ENCODE results near the gene CYB5A.

DNA sequence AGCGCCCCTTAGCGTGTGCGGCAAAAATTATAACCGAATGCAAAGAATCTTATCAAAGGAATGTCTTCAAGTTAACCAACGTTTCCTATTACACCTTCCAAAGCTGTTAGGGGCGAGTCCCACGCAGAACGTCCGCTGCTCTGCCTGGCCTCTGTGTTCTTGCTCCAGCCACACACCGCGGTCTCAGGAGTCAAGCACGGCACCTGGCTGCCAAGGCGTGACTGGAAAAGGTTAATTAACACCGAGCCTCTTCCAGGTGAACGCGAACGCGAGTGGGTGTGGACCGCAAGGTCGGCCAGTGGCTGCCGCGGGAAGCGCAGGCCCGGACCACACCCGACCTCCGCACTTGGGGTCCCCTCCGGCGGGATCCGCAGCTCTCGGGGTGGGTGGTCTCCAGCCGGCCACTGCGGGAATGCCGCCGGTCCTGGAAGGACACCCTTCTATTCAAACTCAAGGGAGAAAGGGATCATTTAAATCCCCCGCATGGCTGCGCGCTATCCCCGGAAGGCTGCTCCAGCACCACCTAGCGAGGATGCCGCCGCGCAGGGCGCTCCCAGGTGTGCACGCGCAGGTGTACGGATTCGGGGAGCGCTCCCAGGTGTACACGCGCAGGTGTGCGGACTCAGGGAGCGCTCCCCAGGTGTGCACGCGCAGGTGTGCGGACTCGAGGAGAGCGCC, 830 bp downstream of the CYB5A start:
- TF ChIP-seq, protein P1, sequence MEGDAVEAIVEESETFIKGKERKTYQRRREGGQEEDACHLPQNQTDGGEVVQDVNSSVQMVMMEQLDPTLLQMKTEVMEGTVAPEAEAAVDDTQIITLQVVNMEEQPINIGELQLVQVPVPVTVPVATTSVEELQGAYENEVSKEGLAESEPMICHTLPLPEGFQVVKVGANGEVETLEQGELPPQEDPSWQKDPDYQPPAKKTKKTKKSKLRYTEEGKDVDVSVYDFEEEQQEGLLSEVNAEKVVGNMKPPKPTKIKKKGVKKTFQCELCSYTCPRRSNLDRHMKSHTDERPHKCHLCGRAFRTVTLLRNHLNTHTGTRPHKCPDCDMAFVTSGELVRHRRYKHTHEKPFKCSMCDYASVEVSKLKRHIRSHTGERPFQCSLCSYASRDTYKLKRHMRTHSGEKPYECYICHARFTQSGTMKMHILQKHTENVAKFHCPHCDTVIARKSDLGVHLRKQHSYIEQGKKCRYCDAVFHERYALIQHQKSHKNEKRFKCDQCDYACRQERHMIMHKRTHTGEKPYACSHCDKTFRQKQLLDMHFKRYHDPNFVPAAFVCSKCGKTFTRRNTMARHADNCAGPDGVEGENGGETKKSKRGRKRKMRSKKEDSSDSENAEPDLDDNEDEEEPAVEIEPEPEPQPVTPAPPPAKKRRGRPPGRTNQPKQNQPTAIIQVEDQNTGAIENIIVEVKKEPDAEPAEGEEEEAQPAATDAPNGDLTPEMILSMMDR (IDR thresholded peaks at IDR 0.05): peak in 2 of 4 experiments; percentile 6 to 36
- TF ChIP-seq POLR2A (IDR thresholded peaks at IDR 0.05) (no peak), POLR2AphosphoS5 (IDR thresholded peaks at IDR 0.05) (no peak)

Measured in gastroesophageal sphincter (tissue), 3 donors.